ENCODE measurements around the gene OSGIN1.

DNA sequence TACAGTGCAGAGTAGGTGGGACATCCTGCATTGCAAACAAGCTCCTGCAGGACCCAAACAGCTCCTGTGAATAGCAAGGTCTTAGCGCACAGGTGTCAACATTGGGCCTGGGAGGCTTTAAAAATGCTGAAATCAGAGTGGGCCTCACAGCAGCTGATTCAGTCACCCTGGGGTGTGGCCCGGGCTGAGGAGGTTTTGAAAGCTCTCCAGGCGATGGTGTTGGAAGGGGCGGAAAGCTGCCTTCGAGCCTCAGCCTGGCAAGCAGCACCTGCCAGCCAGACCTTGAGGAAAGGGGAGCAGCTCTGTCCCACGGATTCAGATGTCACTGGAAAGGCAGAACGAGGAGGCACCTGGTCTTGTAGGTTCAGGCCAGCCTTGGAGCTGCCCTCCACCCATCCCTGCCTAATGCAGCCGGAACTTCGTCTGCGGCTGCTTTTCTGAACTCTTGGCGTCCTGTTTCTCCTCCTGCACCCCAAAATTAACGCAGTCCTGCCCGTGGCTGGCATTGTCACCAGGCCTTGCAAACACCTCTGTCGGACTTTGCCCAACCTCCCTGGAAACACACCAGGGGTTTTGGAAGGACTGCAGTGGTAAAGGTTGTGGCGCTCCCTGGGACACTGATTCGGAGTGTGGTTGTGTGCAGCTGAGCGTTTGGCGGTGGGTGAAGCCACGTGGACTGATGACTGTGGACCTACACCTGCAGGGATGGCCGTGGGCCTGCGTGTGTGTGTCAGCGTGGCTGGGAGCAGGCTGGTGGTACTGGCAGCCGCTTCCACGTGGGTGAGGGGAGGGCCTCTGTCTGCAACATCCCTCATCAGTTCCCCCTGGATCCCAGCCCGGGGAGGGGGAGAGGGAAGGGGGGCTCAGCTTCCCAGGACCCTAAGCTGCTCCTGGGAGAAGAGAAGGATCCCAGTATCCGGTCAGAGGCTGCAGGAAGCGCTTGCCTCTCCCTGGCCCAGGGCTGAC, 18.4 kb downstream of the OSGIN1 start:
- TF ChIP-seq POLR2AphosphoS5 (IDR thresholded peaks at IDR 0.05) (no peak), CTCF (IDR thresholded peaks at IDR 0.05) (no peak)

All from prostate gland (tissue), 2 donors.